Astrocyte of the spinal cord (primary cell): ENCODE measurements around the gene NCBP3.

Source experiments
- DNase-seq: peaks from one replicate; pipeline ENCODE4 v3.0.0; 2011; ENCODE audit warnings: low read depth, low spot score
- H3K4me3 ChIP-seq: 2 replicates; pipeline ENCODE4 v1.5.1; 2011; ENCODE audit warnings: low read depth, mild to moderate bottlenecking, low read length, moderate library complexity
- CTCF ChIP-seq: IDR thresholded peaks from 2 replicates; pipeline ENCODE4 v1.5.1; 2012; ENCODE audit warnings: low read depth, mild to moderate bottlenecking, low read length, inconsistent platforms
- in situ Hi-C: cut with HindIII; loops from 2 replicates; pipeline ENCODE4 v1.10.0; 2017; ENCODE audit warnings: low sequenced_read_pairs

The NCBP3 gene

DNA sequence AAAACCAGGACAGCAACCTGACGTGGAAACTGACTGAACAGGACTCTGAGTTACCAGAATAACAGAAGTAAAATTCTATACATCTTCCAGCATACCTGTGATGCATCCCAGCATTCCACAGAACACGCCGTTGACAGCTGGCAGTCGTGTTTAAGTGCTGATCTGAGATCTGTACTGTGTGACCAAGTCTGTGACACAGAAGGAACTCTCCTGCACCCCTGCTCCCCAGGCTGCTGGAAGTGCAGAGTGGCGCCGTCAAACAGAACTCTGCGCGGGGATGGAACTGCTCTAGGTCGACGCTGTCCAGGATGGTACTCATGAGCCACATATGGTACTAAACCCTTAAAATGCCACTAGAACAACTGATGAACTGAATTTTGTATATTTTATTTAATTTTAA, 44.3 kb downstream of the NCBP3 start:
- in situ Hi-C loops, result no loop called here
- no peak for TF ChIP-seq CTCF
- DNase-seq, result no peak
- no peak overlapping the region for H3K4me3 ChIP-seq

DNA sequence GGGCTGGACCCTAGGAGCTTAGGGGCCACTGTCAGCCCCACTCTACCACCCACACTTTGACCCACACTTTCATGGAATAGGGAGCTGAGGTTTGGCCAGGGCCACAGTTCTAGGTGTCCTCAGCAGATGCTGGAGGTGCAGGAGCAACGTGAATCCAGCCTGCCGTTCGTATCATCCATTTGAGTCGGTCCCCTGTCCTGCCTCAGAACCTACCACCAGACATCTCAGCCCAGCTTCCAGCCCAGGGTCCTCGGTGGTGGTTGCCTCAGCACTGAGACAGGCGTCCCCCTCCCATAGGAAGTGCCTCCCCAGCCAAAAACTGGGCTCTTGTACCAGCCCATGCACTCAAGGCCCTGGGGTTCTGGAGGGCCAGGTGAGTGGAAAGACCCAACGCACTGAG, 44.7 kb downstream of the NCBP3 start:
- H3K4me3 ChIP-seq, result no peak overlapping the region
- no peak for TF ChIP-seq CTCF
- DNase-seq, result no peak
- in situ Hi-C loops, result no loop called here

- H3K4me3 ChIP-seq, result no peak within 1 kb of the TSS
- no peak for TF ChIP-seq CTCF
- in situ Hi-C loops, result no loop called here
- no peak for DNase-seq
Measured at GRCh38 chr17:3800362-3801271, 45.4 kb downstream of the NCBP3 start, which contains the start of gene ITGAE. TSS of gene ITGAE (minus strand) at chr17:3801188. CDS start at chr17:3801144, 44 bp downstream.

- H3K4me3 ChIP-seq, result no peak overlapping the region
- in situ Hi-C loops, result no loop called here
- DNase-seq, result no peak
- TF ChIP-seq CTCF, result no peak
Measured at GRCh38 chr17:3799181-3799945, 46.7 kb downstream of the NCBP3 start.

GRCh38 chr17:3798273-3799180, 47.5 kb downstream of the NCBP3 start:
- no peak for TF ChIP-seq CTCF
- in situ Hi-C loops, result no loop called here
- no peak overlapping the region for H3K4me3 ChIP-seq
- DNase-seq, result no peak

GRCh38 chr17:3796822-3797170, 49.2 kb downstream of the NCBP3 start:
- H3K4me3 ChIP-seq, result no peak overlapping the region

More at GRCh38 chr17:3796822-3797170, 49.2 kb downstream of the NCBP3 start:
- no peak for DNase-seq
- no peak for TF ChIP-seq CTCF
- in situ Hi-C loops, result no loop called here
